H1 (cell line): Measurements from ENCODE around the gene SLC1A2. TPM values are rescaled to one million over a fixed set of nuclear protein-coding genes. Genes with fewer than 3 reads are reported as not detected.

Experiments
- GTF2F1 ChIP-seq: IDR thresholded peaks from 2 replicates; pipeline ENCODE4 v1.6.1; 2012; ENCODE audit warnings: low read depth, low read length, improper control_type of control experiment, borderline replicate concordance
- KDM5A ChIP-seq: fragments of 200-600 bp; IDR thresholded peaks from 2 replicates; pipeline ENCODE4 v1.7.1; 2012; ENCODE audit warnings: mild to moderate bottlenecking, low read length, inconsistent platforms, mixed read lengths
- SIN3A ChIP-seq, 2 experiments: IDR thresholded peaks in 1 of 2; conservative IDR thresholded peaks in 1 of 2; 2 replicates each; pipeline ENCODE4 v1.6.1; 2011 to 2012; ENCODE audit warnings: low read length in 2 of 2, improper control_type of control experiment in 1 of 2, low read depth in 1 of 2, mild to moderate bottlenecking in 1 of 2
- SP1 ChIP-seq: IDR thresholded peaks from 2 replicates; pipeline ENCODE4 v1.6.1; 2011; ENCODE audit warnings: low read depth, low read length
- polyA plus RNA-seq, 7 experiments: library from polyadenylated mRNA; depleted of rRNA in 3 of 7; stranded (reverse) in 5 of 7; unstranded in 2 of 7; fragments of >200 nt in 5 of 7; fragments of 200-250 nt in 2 of 7; gene quantifications; 1 replicate in 5 of 7; 2 replicates in 1 of 7; 4 replicates in 1 of 7; pipeline versions ENCODE4 v1.2.1 to v1.2.3, GENCODE V29; 2011 to 2013; ENCODE audit warnings: missing spikeins in 2 of 7, mixed read lengths in 2 of 7
- total RNA-seq: library from RNA; stranded (reverse); fragmentation: NEBNext Ultra II Directional; extraction: Animal tissue kit (Norgen Biotek cat#: 25700); gene quantifications from 2 replicates; pipeline ENCODE4 v1.2.1, GENCODE V29; 2021
- TF ChIP-seq, protein P1 (sequence below): IDR thresholded peaks from 2 replicates; pipeline ENCODE4 v1.6.1; 2011; ENCODE audit warnings: low read depth, mild to moderate bottlenecking, low read length; ENCODE audit not compliant: insufficient read depth

Gene SLC1A2
- total and polyA plus RNA-seq, 2 of the 8 experiments (the other 6 are each of a cell fraction or from before 2014, with no cell fraction given): 0.57 to 1.2 TPM

DNA sequence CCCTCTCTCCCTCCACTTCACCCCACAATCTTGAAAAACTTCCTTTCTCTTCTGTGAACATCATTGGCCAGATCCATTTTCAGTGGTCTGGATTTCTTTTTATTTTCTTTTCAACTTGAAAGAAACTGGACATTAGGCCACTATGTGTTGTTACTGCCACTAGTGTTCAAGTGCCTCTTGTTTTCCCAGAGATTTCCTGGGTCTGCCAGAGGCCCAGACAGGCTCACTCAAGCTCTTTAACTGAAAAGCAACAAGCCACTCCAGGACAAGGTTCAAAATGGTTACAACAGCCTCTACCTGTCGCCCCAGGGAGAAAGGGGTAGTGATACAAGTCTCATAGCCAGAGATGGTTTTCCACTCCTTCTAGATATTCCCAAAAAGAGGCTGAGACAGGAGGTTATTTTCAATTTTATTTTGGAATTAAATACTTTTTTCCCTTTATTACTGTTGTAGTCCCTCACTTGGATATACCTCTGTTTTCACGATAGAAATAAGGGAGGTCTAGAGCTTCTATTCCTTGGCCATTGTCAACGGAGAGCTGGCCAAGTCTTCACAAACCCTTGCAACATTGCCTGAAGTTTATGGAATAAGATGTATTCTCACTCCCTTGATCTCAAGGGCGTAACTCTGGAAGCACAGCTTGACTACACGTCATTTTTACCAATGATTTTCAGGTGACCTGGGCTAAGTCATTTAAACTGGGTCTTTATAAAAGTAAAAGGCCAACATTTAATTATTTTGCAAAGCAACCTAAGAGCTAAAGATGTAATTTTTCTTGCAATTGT lies 188.1 kb downstream of the SLC1A2 start (continued):
- TF ChIP-seq SIN3A (conservative IDR thresholded peaks at IDR 0.05 in 1 of 2, IDR thresholded peaks at IDR 0.05 in 1 of 2; ENCODE audit: low read depth in 1 of 2, low read length in 2 of 2) (no peak), GTF2F1 (no peak), SP1 (no peak), KDM5A (no peak)
- TF ChIP-seq, protein P1, sequence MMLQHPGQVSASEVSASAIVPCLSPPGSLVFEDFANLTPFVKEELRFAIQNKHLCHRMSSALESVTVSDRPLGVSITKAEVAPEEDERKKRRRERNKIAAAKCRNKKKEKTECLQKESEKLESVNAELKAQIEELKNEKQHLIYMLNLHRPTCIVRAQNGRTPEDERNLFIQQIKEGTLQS: no peak
- TF ChIP-seq, all 59 proteins: peak for 0
